ENCODE results near the gene BICRA. TPM values are rescaled to one million over a fixed set of nuclear protein-coding genes. Genes with fewer than 3 reads are reported as not detected.

BICRA gene
- total and polyA plus RNA-seq, 7 donors: 3.1 to 22.4 (median 9.9) TPM

DNA sequence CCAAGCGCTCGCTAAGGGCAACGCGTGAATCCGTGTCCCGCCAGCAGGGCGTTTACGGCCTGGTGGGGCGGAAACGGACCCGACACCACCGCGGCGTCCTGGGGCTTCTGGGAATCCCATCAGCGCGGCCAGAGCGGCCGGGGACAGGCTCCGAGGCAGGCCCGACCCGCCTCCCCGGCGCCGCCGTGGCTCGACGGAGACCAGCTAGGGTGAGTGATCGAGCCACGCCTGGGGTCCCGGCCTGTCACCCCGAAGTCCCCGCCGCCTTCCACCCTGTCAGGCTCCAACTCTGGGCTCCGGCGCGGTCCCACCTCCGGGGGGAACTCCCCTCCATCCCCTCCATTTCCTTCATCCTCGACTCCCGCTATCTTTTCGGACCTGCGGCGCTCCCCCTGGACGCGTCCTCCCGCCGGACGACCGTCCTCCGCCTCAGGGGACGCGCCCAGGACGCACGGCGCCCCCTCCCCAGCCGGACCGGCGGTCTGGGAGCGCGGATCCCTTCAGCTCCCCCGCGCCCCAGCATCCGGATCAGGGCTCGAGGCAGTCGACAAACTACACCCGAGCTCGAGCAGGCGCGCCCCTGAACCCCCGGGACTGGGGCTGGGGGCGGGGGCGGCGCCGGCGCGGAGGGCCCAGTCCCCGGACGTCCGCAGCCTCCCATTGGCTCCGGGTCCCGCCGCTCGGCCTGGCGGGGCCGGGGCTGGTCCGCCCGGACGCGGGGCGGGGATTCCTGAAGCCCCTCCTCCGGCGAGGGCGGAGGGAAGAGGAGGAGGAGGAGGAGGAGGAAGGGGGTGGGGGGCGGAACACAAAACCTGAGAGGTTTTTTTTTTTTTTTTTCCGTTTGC is 638 bp upstream of the BICRA start:
- TF ChIP-seq, protein P1, sequence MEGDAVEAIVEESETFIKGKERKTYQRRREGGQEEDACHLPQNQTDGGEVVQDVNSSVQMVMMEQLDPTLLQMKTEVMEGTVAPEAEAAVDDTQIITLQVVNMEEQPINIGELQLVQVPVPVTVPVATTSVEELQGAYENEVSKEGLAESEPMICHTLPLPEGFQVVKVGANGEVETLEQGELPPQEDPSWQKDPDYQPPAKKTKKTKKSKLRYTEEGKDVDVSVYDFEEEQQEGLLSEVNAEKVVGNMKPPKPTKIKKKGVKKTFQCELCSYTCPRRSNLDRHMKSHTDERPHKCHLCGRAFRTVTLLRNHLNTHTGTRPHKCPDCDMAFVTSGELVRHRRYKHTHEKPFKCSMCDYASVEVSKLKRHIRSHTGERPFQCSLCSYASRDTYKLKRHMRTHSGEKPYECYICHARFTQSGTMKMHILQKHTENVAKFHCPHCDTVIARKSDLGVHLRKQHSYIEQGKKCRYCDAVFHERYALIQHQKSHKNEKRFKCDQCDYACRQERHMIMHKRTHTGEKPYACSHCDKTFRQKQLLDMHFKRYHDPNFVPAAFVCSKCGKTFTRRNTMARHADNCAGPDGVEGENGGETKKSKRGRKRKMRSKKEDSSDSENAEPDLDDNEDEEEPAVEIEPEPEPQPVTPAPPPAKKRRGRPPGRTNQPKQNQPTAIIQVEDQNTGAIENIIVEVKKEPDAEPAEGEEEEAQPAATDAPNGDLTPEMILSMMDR (IDR thresholded peaks at IDR 0.05): peak; percentile 43
- ATAC-seq: peak; percentile 88 to 93 (median 91)
- intact Hi-C loops (cut with DNase I): loop anchor here in 1 of 2 donors (2.0 kb wide), 2 partner anchors 57 to 91 kb away; no protein-coding TSS in a partner anchor
- peak overlapping the region; percentile 100 for H3K27ac ChIP-seq
- no peaks in the 10 kb centered on the region for H3K36me3 ChIP-seq (ENCODE audit: insufficient read depth in 1 of 2, low read depth in 1 of 2)
- H3K27me3 ChIP-seq (ENCODE audit: insufficient read depth in 3 of 3, low read length in 2 of 3): no peaks in the 10 kb centered on the region
- no peaks in the 10 kb centered on the region for H3K9me3 ChIP-seq
- peak overlapping the region; percentile 100 for H3K4me3 ChIP-seq
- peaks cover 31% of the 10 kb centered on the region for H3K4me1 ChIP-seq
- WGBS, 3 donors: 0 to 1% (median 0%) methylated on average over 40 to 94 of the region's 94 CpGs
- peak; percentile 95 to 97 for DNase-seq

DNA sequence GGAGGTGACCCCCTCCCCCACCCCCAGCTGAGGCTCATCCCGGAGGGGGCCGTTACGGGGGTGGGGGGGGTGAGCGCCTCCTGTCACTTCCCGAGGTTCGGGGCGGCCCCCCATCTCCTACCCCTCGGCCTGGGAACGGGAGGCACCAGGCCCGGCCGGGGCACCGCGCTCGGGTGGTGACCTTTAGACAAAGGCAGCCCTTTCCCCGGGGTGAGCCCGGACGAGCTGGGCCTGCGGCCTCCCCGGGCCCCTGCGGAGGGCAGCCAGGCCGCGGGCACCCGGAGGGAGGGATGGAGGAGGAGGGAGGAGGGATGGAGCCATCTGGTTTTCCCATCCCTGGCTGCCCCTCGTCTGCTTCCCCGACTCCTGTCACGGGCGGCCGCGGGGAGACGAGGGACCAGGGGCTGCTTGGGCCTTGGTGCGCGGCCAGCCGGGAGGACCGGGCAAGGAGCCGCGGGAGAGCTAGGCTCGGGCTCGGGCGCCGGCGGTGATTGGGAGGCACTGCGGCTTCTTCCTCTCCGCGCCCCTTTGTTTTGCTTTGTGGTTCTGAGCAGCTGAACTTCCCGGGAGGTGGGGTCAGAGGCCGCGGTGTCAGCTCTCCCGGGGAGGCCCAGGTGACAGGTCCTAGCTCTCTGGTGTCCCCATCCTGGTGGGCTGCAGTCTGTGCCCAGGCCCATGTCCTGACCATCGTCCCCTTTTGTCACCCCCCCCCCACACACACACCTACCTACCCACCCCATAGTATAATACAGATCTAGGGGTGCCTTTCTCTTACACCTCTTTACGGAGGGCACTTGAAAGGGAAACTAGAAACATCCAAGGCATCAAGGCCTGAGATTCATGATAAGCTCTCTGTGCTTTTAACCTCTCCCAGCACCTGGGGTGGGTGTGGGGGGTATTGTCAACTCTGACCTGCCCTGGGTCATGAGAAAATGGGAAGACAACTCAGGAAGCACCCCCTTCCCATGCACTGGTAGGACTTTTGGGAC is 1.3 kb downstream of the BICRA start:
- DNase-seq (peak; percentile 55 to 74), ATAC-seq (peak; percentile 9 to 39 (median 14))
- intact Hi-C loops (cut with DNase I): loop anchor here in 1 of 2 donors (2.0 kb wide), 2 partner anchors 55 to 89 kb away; no protein-coding TSS in a partner anchor
- Histone ChIP-seq H3K4me3 (peak overlapping the region; percentile 100), H3K9me3 (no peaks in the 10 kb centered on the region), H3K27me3 (ENCODE audit: insufficient read depth in 3 of 3, low read length in 2 of 3) (no peaks in the 10 kb centered on the region), H3K4me1 (peaks cover 36% of the 10 kb centered on the region), H3K27ac (peak overlapping the region; percentile 100), H3K36me3 (ENCODE audit: insufficient read depth in 1 of 2, low read depth in 1 of 2) (no peaks in the 10 kb centered on the region)
- TF ChIP-seq, protein P1 (IDR thresholded peaks at IDR 0.05): no peak
- WGBS, 3 donors: 1 to 2% (median 1%) methylated on average over 40 to 50 of the region's 50 CpGs

DNA sequence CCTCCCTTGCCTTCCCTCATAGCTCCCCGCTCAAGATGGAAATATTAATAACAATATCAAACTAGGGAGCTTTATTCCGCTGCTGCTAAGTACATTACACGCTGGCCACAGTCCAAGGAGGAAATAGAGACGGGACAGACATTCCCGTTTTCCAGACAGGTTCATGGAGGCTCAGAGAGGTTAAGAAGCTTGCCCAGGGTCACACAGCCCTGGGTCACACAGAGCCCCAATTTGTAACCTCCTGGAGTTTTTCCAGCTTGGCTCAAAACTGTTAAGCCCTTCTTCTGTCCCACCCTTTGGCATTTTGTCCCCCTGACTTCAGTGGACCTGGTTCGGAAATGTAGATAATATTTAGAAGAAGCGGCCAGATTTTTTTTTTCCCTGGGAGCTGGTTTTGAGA is 2.0 kb downstream of the BICRA start:
- DNase-seq (no peak), ATAC-seq (no peak)
- Histone ChIP-seq H3K4me3 (peak overlapping the region; percentile 100), H3K36me3 (ENCODE audit: insufficient read depth in 1 of 2, low read depth in 1 of 2) (no peaks in the 10 kb centered on the region), H3K27ac (peak overlapping the region; percentile 100), H3K27me3 (ENCODE audit: insufficient read depth in 3 of 3, low read length in 2 of 3) (no peaks in the 10 kb centered on the region), H3K4me1 (peaks cover 36% of the 10 kb centered on the region), H3K9me3 (no peaks in the 10 kb centered on the region)
- 39 to 47% (median 41%) methylated on average over 7 of the region's 7 CpGs for WGBS, 3 donors
- TF ChIP-seq, protein P1 (IDR thresholded peaks at IDR 0.05): no peak
- intact Hi-C loops (cut with DNase I): no loop called here

DNA sequence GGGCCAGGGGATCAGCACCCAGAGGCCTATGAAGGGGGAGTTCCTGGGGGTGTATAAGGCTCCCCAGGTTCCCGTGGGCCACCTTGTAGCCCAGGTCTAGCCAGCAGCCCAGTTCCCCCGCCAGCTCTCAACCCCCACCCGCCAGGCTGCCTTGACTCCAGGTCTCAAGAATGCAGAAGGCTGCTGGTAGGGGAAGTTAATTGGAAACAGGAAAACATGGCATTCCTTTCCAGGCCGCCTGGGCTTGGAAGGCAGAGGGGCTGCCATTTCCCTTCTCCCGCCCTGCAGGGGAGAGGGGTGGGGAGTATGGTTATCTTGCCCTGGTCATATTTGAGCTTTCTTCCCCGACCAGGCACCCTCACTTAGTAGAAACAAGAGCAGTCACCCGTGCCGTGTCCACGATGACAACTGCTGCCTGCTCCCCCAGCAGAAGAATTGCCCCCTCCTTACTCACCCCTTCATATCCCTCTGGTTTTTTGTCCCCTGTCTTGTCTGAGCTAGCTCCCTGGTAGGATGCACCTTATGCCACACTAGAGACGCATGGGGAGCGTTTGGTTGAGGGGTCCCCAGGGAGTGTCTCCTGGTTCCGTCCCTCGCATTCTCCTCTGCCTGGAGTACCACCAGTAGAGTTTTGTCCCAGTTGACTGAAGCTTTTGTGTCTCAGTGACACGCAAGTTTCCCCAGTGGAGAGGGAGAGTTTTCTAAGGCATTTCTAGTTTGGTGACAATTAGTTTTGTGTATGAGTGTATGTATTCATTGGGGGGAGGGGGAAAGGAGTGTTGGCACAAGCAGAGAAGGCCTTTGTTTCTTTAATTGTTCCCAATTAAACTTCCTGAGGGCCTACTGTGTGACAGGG is 4.5 kb downstream of the BICRA start:
- DNase-seq (no peak), ATAC-seq (no peak)
- H3K9me3 ChIP-seq: no peaks in the 10 kb centered on the region
- H3K36me3 ChIP-seq (ENCODE audit: insufficient read depth in 1 of 2, low read depth in 1 of 2): no peaks in the 10 kb centered on the region
- H3K27ac ChIP-seq: peak overlapping the region; percentile 42
- TF ChIP-seq, protein P1 (IDR thresholded peaks at IDR 0.05): no peak
- intact Hi-C loops (cut with DNase I): no loop called here
- 42 to 52% (median 52%) methylated on average over 14 of the region's 14 CpGs for WGBS, 3 donors
- H3K27me3 ChIP-seq (ENCODE audit: insufficient read depth in 3 of 3, low read length in 2 of 3): no peaks in the 10 kb centered on the region
- H3K4me1 ChIP-seq: peaks cover 42% of the 10 kb centered on the region
- no peak overlapping the region for H3K4me3 ChIP-seq
